Natural killer cell (primary cell): ENCODE measurements around the gene SLX4IP. TPM values are rescaled to one million over a fixed set of nuclear protein-coding genes. Genes with fewer than 3 reads are reported as not detected.

Source experiments
- ATAC-seq, 3 donors: fragments of 150-1000 bp in 2 of 3; fragments of 200-7000 bp in 1 of 3; cut with Tn5 transposase; 1 replicate in 1 of 3; 2 replicates in 2 of 3; pipeline ENCODE4 v1.10.0; 2021; ENCODE audit warnings: mild to moderate bottlenecking in 2 of 3, moderate library complexity in 2 of 3
- DNase-seq, 2 donors: peaks; one replicate each; pipeline versions ENCODE4 v3.0.0 to v3.0.0-alpha.2; 2013 to 2021; ENCODE audit warnings: mixed read lengths in 1 of 2
- H3K27ac ChIP-seq: one replicate; pipeline ENCODE4 v1.5.1; 2013; ENCODE audit warnings: mild to moderate bottlenecking, low read length
- H3K27me3 ChIP-seq: one replicate; pipeline ENCODE4 v1.6.1; 2013; ENCODE audit warnings: low read length; ENCODE audit not compliant: control insufficient read depth, insufficient read depth
- H3K36me3 ChIP-seq: one replicate; pipeline ENCODE4 v1.6.1; 2013; ENCODE audit warnings: low read length; ENCODE audit not compliant: control insufficient read depth, insufficient read depth
- H3K4me1 ChIP-seq: one replicate; pipeline ENCODE4 v1.6.1; 2013; ENCODE audit warnings: low read length; ENCODE audit not compliant: control insufficient read depth, insufficient read depth
- H3K4me3 ChIP-seq: one replicate; pipeline ENCODE4 v1.5.1; 2013; ENCODE audit warnings: low read length
- H3K9me3 ChIP-seq: one replicate; pipeline ENCODE4 v1.6.1; 2013; ENCODE audit warnings: low read length; ENCODE audit not compliant: control insufficient read depth, insufficient read depth
- H3K27ac Mint-ChIP-seq, 2 donors: one replicate each; pipeline ENCODE4 v1.8.0; 2022; ENCODE audit warnings: mild to moderate bottlenecking in 2 of 2, mixed read lengths in 2 of 2, moderate library complexity in 1 of 2
- H3K27me3 Mint-ChIP-seq, 2 donors: one replicate each; pipeline ENCODE4 v1.8.0; 2022; ENCODE audit warnings: low read depth in 2 of 2, mixed read lengths in 2 of 2
- H3K36me3 Mint-ChIP-seq: one replicate; pipeline ENCODE4 v1.8.0; 2022; ENCODE audit warnings: mixed read lengths
- H3K4me1 Mint-ChIP-seq, 2 donors: one replicate each; pipeline ENCODE4 v1.8.0; 2022; ENCODE audit warnings: mixed read lengths in 2 of 2
- H3K4me3 Mint-ChIP-seq: one replicate; pipeline ENCODE4 v1.8.0; 2022; ENCODE audit warnings: mild to moderate bottlenecking, moderate library complexity, mixed read lengths
- H3K9me3 Mint-ChIP-seq, 2 donors: one replicate each; pipeline ENCODE4 v1.8.0; 2022; ENCODE audit warnings: mixed read lengths in 2 of 2
- WGBS: methylation state at CpG from one replicate; pipeline ENCODE4 v1.1.7; 2013; ENCODE audit warnings: missing lambda C conversion rate; ENCODE audit not compliant: insufficient coverage; 5-methylcytosine and 5-hydroxymethylcytosine counted together
- intact Hi-C: fragments of 100-400 bp; cut with micrococcal nuclease; formaldehyde crosslinking; loops from one replicate; pipeline ENCODE4 v1.14.2; 2022
- total RNA-seq, 4 donors: library from RNA; stranded (reverse); fragments of 120-200 nt in 1 of 4; gene quantifications; one replicate each; pipeline versions ENCODE4 v1.2.3 to v1.2.4, GENCODE V29; 2013 to 2022
- TF ChIP-seq, protein P1 (sequence below): fragments of 200-600 bp; IDR thresholded peaks from one replicate; pipeline ENCODE4 v1.8.0; 2022; ENCODE audit warnings: antibody characterized with exemption

Gene SLX4IP
- total RNA-seq, 3 donors from 2014 or later (not counting 1 experiment from before 2014, with no cell fraction given), result 2.9 to 5.5 (median 5.2) TPM

DNA sequence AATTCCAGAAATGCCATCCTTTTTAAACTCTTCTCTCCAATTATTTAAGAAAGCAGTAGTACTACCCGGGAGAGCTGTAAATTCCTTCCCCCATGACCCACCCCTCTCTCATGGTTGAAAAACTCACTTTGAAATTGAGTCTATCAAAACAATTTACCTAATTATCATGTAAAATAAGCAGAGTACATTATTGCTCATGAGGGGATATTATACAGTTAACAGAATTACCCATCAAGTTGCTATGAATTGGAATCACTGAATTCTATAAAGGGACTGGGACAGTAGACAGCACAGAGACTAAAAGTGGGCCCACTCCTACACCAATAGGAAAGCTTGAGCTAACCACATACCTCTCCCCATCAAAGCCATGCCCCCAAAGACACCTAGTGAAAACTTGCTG is 222.3 kb downstream of the SLX4IP start:
- no peaks in the 10 kb centered on the region for H3K36me3 Mint-ChIP-seq
- Histone ChIP-seq H3K36me3 (no peaks in the 10 kb centered on the region), H3K27me3 (no peaks in the 10 kb centered on the region), H3K27ac (no peak overlapping the region), H3K9me3 (no peaks in the 10 kb centered on the region), H3K4me1 (no peaks in the 10 kb centered on the region), H3K4me3 (no peak overlapping the region)
- 94% methylated on average over 1 of the region's 1 CpG for WGBS
- intact Hi-C loops, result no loop called here
- TF ChIP-seq, protein P1, sequence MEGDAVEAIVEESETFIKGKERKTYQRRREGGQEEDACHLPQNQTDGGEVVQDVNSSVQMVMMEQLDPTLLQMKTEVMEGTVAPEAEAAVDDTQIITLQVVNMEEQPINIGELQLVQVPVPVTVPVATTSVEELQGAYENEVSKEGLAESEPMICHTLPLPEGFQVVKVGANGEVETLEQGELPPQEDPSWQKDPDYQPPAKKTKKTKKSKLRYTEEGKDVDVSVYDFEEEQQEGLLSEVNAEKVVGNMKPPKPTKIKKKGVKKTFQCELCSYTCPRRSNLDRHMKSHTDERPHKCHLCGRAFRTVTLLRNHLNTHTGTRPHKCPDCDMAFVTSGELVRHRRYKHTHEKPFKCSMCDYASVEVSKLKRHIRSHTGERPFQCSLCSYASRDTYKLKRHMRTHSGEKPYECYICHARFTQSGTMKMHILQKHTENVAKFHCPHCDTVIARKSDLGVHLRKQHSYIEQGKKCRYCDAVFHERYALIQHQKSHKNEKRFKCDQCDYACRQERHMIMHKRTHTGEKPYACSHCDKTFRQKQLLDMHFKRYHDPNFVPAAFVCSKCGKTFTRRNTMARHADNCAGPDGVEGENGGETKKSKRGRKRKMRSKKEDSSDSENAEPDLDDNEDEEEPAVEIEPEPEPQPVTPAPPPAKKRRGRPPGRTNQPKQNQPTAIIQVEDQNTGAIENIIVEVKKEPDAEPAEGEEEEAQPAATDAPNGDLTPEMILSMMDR, result no peak
- peaks cover 0 to 4% of the 10 kb centered on the region in 2 donors for H3K27me3 Mint-ChIP-seq
- H3K4me3 Mint-ChIP-seq, result no peak overlapping the region
- no peaks in the 10 kb centered on the region for H3K9me3 Mint-ChIP-seq
- ATAC-seq, result no peak
- H3K4me1 Mint-ChIP-seq, result no peaks in the 10 kb centered on the region
- DNase-seq, result no peak
- H3K27ac Mint-ChIP-seq, result no peak overlapping the region

GRCh38 chr20:10658051-10658823 is 223.1 kb downstream of the SLX4IP start:
- Mint-ChIP-seq H3K27me3 (peaks cover 5 to 8% of the 10 kb centered on the region in 2 donors), H3K27ac (no peak overlapping the region), H3K36me3 (no peaks in the 10 kb centered on the region), H3K4me3 (no peak overlapping the region), H3K9me3 (no peaks in the 10 kb centered on the region), H3K4me1 (no peaks in the 10 kb centered on the region)
- WGBS, result 90% methylated on average over 13 of the region's 13 CpGs
- TF ChIP-seq, protein P1, result no peak
- no peaks in the 10 kb centered on the region for H3K9me3 ChIP-seq
- H3K4me3 ChIP-seq, result no peak overlapping the region
- ATAC-seq (no peak), DNase-seq (no peak)
- H3K36me3 ChIP-seq, result no peaks in the 10 kb centered on the region
- intact Hi-C loops, result no loop called here
- no peak overlapping the region for H3K27ac ChIP-seq
- no peaks in the 10 kb centered on the region for H3K27me3 ChIP-seq
- H3K4me1 ChIP-seq, result no peaks in the 10 kb centered on the region

DNA sequence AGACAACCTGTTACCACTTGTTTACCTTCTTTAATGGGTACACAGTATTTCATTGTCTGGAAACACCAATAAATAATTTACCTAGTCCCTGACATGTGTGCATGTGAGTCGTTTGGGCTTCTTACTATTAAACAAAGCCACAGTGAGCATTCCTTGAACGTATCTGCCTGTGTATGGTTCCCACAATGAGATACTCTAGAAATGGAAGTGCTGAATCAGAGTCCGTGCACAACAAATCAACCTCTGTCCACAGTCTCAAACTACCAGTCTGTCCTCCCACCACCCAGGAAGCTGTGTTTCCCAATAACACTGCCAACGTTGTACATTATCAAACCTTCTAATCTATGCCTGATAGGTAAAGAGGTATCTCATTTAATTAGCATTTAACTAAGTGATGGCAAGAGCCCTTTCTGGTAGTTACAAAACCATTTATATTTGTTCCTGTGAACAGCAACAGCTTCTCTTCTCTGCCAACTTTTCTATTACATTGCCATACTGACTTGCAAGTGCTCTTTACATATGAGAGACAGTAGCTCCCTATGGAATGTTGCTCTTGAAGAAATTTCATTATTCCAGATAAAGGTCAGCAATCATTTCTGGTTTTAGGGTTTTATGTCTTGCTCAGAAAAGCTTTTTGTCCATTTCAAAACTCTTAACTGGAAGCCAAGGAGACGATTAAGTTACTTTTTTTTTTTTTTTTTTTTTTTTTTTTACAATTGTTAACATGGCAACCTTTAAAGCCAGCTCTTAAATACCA is 223.9 kb downstream of the SLX4IP start:
- Mint-ChIP-seq H3K27ac (no peak overlapping the region), H3K36me3 (no peaks in the 10 kb centered on the region), H3K4me1 (no peaks in the 10 kb centered on the region), H3K9me3 (no peaks in the 10 kb centered on the region), H3K27me3 (peaks cover 3 to 8% of the 10 kb centered on the region in 2 donors), H3K4me3 (no peak overlapping the region)
- H3K36me3 ChIP-seq, result no peaks in the 10 kb centered on the region
- no peak for DNase-seq
- TF ChIP-seq, protein P1, result no peak
- WGBS, result 68% methylated on average over 5 of the region's 5 CpGs
- H3K9me3 ChIP-seq, result no peaks in the 10 kb centered on the region
- no peaks in the 10 kb centered on the region for H3K4me1 ChIP-seq
- no peak for ATAC-seq
- no peaks in the 10 kb centered on the region for H3K27me3 ChIP-seq
- H3K27ac ChIP-seq, result no peak overlapping the region
- intact Hi-C loops, result no loop called here
- H3K4me3 ChIP-seq, result no peak overlapping the region
